Measurements from ENCODE around the gene CLDND2. TPM values are rescaled to one million over a fixed set of nuclear protein-coding genes. Genes with fewer than 3 reads are reported as not detected.

CLDND2 gene
- total RNA-seq, 1 experiment from 2014 or later, result 1.8 TPM

DNA sequence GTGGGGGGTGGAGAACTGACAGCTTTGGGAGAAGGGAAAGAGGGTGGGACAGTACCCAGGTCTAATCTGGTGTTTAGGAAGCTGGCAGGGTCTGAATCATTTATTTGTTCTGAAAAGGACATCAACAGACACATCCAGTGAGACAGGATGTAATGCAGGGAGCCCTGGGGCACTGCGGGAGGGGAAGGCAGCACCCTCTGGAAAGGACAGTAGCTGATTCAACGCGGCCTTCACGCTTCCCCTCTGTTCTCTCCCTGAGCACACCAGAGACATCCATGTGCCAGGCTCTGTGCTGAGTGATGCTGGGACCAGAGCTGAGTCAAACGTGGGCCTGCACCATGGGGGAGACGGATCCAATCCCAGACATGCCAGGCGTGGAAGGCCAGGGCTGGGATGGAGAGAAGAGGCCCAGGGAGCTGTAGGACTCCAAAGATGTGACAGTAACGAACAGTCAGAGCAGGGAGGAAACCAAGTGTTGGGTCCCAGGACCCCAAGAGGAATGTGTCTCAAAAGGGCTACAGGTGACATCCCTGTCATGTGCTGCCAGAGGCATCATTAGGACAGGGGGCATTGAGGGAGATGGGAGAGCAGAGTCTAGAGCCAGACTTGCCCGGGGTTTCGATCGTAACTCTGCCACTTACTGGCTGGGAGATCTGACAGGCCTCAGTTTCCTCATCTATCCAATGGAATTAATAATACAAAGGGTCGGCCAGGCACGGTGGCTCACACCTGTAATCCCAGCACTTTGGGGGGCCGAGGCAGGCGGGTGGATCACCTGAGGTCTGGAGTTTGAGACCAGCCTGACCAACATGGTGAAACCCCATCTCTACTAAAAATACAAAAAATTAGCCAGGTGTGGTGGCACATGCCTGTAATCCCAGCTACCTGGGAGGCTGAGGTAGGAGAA, 4.3 kb downstream of the CLDND2 start:
- H3K27me3 ChIP-seq (ENCODE audit: insufficient read depth, low read length), result no peaks in the 10 kb centered on the region
- ChIA-PET CTCF (interaction anchor here (0.8 kb wide), 1 partner anchor 25 kb away, joined by 4 read pairs; no protein-coding TSS in a partner anchor), POLR2A (interaction anchor here (1.2 kb wide), 1 partner anchor 25 kb away, joined by 3 read pairs; no protein-coding TSS in a partner anchor), RAD21 (ENCODE audit: low non-redundant PET in 1 of 2, low total read pairs in 2 of 2, uncharacterized antibody in 2 of 2, unreplicated experiment in 2 of 2) (interaction anchor here in 1 of 2 experiments (0.5 kb wide), 1 partner anchor 16 kb away, joined by 4 read pairs; no protein-coding TSS in a partner anchor)
- no peaks in the 10 kb centered on the region for H3K9me3 ChIP-seq (ENCODE audit: control insufficient read depth in 1 of 2, insufficient read depth in 1 of 2, low read depth in 1 of 2, low read length in 2 of 2)
- TF ChIP-seq YY1 (IDR thresholded peaks at IDR 0.05; ENCODE audit: extremely low read depth, insufficient replicate concordance, low read depth, low read length) (no peak), FOSL1 (IDR thresholded peaks at IDR 0.05; ENCODE audit: low read depth) (no peak), CBX3 (IDR thresholded peaks at IDR 0.05; ENCODE audit: low read depth) (no peak), ZFX (IDR thresholded peaks at IDR 0.05) (no peak), EZH2phosphoT487 (IDR thresholded peaks at IDR 0.05; ENCODE audit: borderline replicate concordance) (no peak), SP1 (IDR thresholded peaks at IDR 0.05; ENCODE audit: low read depth) (no peak), EZH2 (IDR thresholded peaks at IDR 0.05) (no peak), JUND (IDR thresholded peaks at IDR 0.05) (no peak), CEBPB (IDR thresholded peaks at IDR 0.05; ENCODE audit: low read depth) (no peak), SRF (IDR thresholded peaks at IDR 0.05; ENCODE audit: low read depth) (no peak)
- TF ChIP-seq, protein P1, sequence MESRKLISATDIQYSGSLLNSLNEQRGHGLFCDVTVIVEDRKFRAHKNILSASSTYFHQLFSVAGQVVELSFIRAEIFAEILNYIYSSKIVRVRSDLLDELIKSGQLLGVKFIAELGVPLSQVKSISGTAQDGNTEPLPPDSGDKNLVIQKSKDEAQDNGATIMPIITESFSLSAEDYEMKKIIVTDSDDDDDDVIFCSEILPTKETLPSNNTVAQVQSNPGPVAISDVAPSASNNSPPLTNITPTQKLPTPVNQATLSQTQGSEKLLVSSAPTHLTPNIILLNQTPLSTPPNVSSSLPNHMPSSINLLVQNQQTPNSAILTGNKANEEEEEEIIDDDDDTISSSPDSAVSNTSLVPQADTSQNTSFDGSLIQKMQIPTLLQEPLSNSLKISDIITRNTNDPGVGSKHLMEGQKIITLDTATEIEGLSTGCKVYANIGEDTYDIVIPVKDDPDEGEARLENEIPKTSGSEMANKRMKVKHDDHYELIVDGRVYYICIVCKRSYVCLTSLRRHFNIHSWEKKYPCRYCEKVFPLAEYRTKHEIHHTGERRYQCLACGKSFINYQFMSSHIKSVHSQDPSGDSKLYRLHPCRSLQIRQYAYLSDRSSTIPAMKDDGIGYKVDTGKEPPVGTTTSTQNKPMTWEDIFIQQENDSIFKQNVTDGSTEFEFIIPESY (IDR thresholded peaks at IDR 0.05; ENCODE audit: extremely low read depth, insufficient replicate concordance, low read length), result no peak
- TF ChIP-seq, protein P2, sequence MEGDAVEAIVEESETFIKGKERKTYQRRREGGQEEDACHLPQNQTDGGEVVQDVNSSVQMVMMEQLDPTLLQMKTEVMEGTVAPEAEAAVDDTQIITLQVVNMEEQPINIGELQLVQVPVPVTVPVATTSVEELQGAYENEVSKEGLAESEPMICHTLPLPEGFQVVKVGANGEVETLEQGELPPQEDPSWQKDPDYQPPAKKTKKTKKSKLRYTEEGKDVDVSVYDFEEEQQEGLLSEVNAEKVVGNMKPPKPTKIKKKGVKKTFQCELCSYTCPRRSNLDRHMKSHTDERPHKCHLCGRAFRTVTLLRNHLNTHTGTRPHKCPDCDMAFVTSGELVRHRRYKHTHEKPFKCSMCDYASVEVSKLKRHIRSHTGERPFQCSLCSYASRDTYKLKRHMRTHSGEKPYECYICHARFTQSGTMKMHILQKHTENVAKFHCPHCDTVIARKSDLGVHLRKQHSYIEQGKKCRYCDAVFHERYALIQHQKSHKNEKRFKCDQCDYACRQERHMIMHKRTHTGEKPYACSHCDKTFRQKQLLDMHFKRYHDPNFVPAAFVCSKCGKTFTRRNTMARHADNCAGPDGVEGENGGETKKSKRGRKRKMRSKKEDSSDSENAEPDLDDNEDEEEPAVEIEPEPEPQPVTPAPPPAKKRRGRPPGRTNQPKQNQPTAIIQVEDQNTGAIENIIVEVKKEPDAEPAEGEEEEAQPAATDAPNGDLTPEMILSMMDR (IDR thresholded peaks at IDR 0.05 in 2 of 3, conservative IDR thresholded peaks at IDR 0.05 in 1 of 3; ENCODE audit: borderline replicate concordance in 1 of 3, insufficient read depth in 1 of 3, low read depth in 2 of 3, low read length in 2 of 3), result no peak
- TF ChIP-seq, protein P3, sequence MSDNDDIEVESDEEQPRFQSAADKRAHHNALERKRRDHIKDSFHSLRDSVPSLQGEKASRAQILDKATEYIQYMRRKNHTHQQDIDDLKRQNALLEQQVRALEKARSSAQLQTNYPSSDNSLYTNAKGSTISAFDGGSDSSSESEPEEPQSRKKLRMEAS (IDR thresholded peaks at IDR 0.05), result no peak
- no peaks in the 10 kb centered on the region for H3K36me3 ChIP-seq (ENCODE audit: control insufficient read depth in 1 of 2, insufficient read depth in 2 of 2, low read length in 2 of 2)
- H3K9ac ChIP-seq (ENCODE audit: low read length), result peak overlapping the region; percentile 53; the same call in 1 of the 2 replicates
- ATAC-seq, result no peak
- peaks cover 54% of the 10 kb centered on the region for H3K79me2 ChIP-seq (ENCODE audit: insufficient read depth, low read length)
- H3K4me2 ChIP-seq (ENCODE audit: low read length), result peak overlapping the region; percentile 30
- no peak for DNase-seq (ENCODE audit: low read depth, low spot score)
- no peak overlapping the region for H2AFZ ChIP-seq (ENCODE audit: low read depth, low read length, poor library complexity, severe bottlenecking)
- no peak overlapping the region; the same call in 1 of the 2 replicates for H3K27ac ChIP-seq (ENCODE audit: low read depth, low read length)
- peaks cover 42 to 67% of the 10 kb centered on the region in 2 experiments for H3K4me1 ChIP-seq (ENCODE audit: control insufficient read depth in 1 of 2, insufficient read depth in 2 of 2, low read length in 2 of 2)
- intact Hi-C loops (cut with micrococcal nuclease), result no loop called here
- BruUV-seq (replicated peaks), result no TSS peak
- H4K20me1 ChIP-seq (ENCODE audit: insufficient read depth), result no peaks in the 10 kb centered on the region
- no peaks in the 10 kb centered on the region for H3K9me2 ChIP-seq (ENCODE audit: insufficient read depth)
- no peak overlapping the region for H3K4me3 ChIP-seq (replicated peaks in 1 of 2; ENCODE audit: low read depth in 1 of 2, low read length in 2 of 2)
